CD4-positive, CD25-positive, alpha-beta regulatory T cell (primary cell): ENCODE data around the gene DTX3L. TPM values are rescaled to one million over a fixed set of nuclear protein-coding genes. Genes with fewer than 3 reads are reported as not detected.
A peak's percentile ranks its signal among the peaks of the same experiment; 100 is the strongest.

ENCODE experiments used
- ATAC-seq, 2 donors: fragments of 150-1000 bp; cut with Tn5 transposase; one replicate each; pipeline ENCODE4 v1.10.0; 2021; ENCODE audit warnings: low read depth in 2 of 2, moderate number of reproducible peaks in 2 of 2, moderate library complexity in 1 of 2
- DNase-seq, 3 donors: peaks; one replicate each; pipeline versions ENCODE4 v3.0.0 to v3.0.0-alpha.2; 2012 to 2022; ENCODE audit warnings: mixed read lengths in 1 of 3
- H3K27ac ChIP-seq: one replicate; pipeline ENCODE4 v1.7.0; 2013; ENCODE audit warnings: mild to moderate bottlenecking, low read length; ENCODE audit not compliant: insufficient read depth, poor library complexity, severe bottlenecking
- H3K27me3 ChIP-seq: one replicate; pipeline ENCODE4 v1.7.0; 2013; ENCODE audit warnings: low read length; ENCODE audit not compliant: control insufficient read depth, insufficient read depth
- H3K36me3 ChIP-seq: one replicate; pipeline ENCODE4 v1.7.0; 2013; ENCODE audit warnings: mild to moderate bottlenecking, low read length, moderate library complexity; ENCODE audit not compliant: control insufficient read depth, insufficient read depth
- H3K4me1 ChIP-seq: 2 replicates; pipeline ENCODE4 v1.7.0; 2013; ENCODE audit warnings: mild to moderate bottlenecking, low read length; ENCODE audit not compliant: insufficient read depth, control insufficient read depth, poor library complexity, severe bottlenecking
- H3K4me3 ChIP-seq: one replicate; pipeline ENCODE4 v1.7.0; 2013; ENCODE audit warnings: low read depth, mild to moderate bottlenecking, low read length, moderate library complexity
- H3K9me3 ChIP-seq, 2 experiments: 1 replicate in 1 of 2; 2 replicates in 1 of 2; pipeline ENCODE4 v1.7.0; 2013; ENCODE audit warnings: low read length in 2 of 2, mild to moderate bottlenecking in 1 of 2, moderate library complexity in 1 of 2; ENCODE audit not compliant: control insufficient read depth in 2 of 2
- H3K27ac Mint-ChIP-seq, 3 donors: one replicate each; pipeline ENCODE4 v1.8.0; 2020 to 2022; ENCODE audit warnings: mild to moderate bottlenecking in 3 of 3, mixed read lengths in 3 of 3, moderate library complexity in 2 of 3
- H3K27me3 Mint-ChIP-seq: one replicate; pipeline ENCODE4 v1.8.0; 2022; ENCODE audit warnings: mild to moderate bottlenecking, mixed read lengths
- H3K36me3 Mint-ChIP-seq: one replicate; pipeline ENCODE4 v1.8.0; 2020; ENCODE audit warnings: mixed read lengths
- H3K4me1 Mint-ChIP-seq, 4 donors: one replicate each; pipeline ENCODE4 v1.8.0; 2020 to 2022; ENCODE audit warnings: mixed read lengths in 4 of 4, mild to moderate bottlenecking in 1 of 4
- H3K4me3 Mint-ChIP-seq, 4 donors: one replicate each; pipeline ENCODE4 v1.8.0; 2020 to 2022; ENCODE audit warnings: mild to moderate bottlenecking in 4 of 4, mixed read lengths in 4 of 4, moderate library complexity in 3 of 4
- H3K9me3 Mint-ChIP-seq, 7 donors: one replicate each; pipeline ENCODE4 v1.8.0; 2020 to 2022; ENCODE audit warnings: mixed read lengths in 7 of 7, mild to moderate bottlenecking in 3 of 7, moderate library complexity in 2 of 7
- polyA plus RNA-seq, 4 donors: library from polyadenylated mRNA; unstranded; fragments of 300-500 nt; fragmentation: Illumina TruSeq; gene quantifications; one replicate each; pipeline ENCODE4 v1.2.3, GENCODE V29; 2021
- total RNA-seq: library from RNA; stranded (reverse); gene quantifications from one replicate; pipeline ENCODE4 v1.2.3, GENCODE V29; 2022

Gene DTX3L
- total and polyA plus RNA-seq, 5 donors from 2014 or later: 25.9 to 48.0 (median 29.7) TPM

- H3K4me1 Mint-ChIP-seq: peaks cover 23 to 68% (median 46%) of the 10 kb centered on the region in 4 donors
- ATAC-seq: no peak
- peaks cover 18% of the 10 kb centered on the region for H3K36me3 Mint-ChIP-seq
Observed at GRCh38 chr3:122578069-122578740, 14.1 kb downstream of the DTX3L start.

GRCh38 chr3:122580470-122580869, 16.3 kb downstream of the DTX3L start:
- H3K27me3 ChIP-seq: no peaks in the 10 kb centered on the region
- no peak for ATAC-seq
- peak overlapping the region; percentile 38 for H3K4me3 ChIP-seq
- Mint-ChIP-seq H3K4me1 (peaks cover 21 to 67% (median 46%) of the 10 kb centered on the region in 4 donors), H3K36me3 (peaks cover 33% of the 10 kb centered on the region), H3K4me3 (peak overlapping the region in 2 of 4 donors; percentile 38 to 93), H3K27ac (no peak overlapping the region), H3K9me3 (peaks cover 4 to 26% (median 7%) of the 10 kb centered on the region in 7 donors), H3K27me3 (peaks cover 4% of the 10 kb centered on the region)
- H3K9me3 ChIP-seq: peaks cover 16 to 24% of the 10 kb centered on the region in 2 experiments
- H3K4me1 ChIP-seq: peaks cover 22% of the 10 kb centered on the region
- no peak for DNase-seq
- H3K27ac ChIP-seq: no peak overlapping the region
- H3K36me3 ChIP-seq: peaks cover 24% of the 10 kb centered on the region

More at GRCh38 chr3:122578069-122578740, 14.1 kb downstream of the DTX3L start:
- Histone ChIP-seq H3K4me1 (peaks cover 22% of the 10 kb centered on the region), H3K9me3 (peaks cover 16 to 20% of the 10 kb centered on the region in 2 experiments), H3K36me3 (peaks cover 17% of the 10 kb centered on the region), H3K4me3 (peak overlapping the region; percentile 89), H3K27ac (peak overlapping the region; percentile 74), H3K27me3 (no peaks in the 10 kb centered on the region)
- peak in 1 of 3 donors; percentile 19 for DNase-seq
- peaks cover 3 to 18% (median 4%) of the 10 kb centered on the region in 7 donors for H3K9me3 Mint-ChIP-seq
- H3K27me3 Mint-ChIP-seq: peaks cover 4% of the 10 kb centered on the region
- peak overlapping the region; percentile 82 to 100 (median 98) for H3K27ac Mint-ChIP-seq
- peak overlapping the region; percentile 93 to 100 (median 99) for H3K4me3 Mint-ChIP-seq

GRCh38 chr3:122581622-122582021, 17.5 kb downstream of the DTX3L start:
- H3K36me3 ChIP-seq: peaks cover 26% of the 10 kb centered on the region
- peaks cover 16 to 24% of the 10 kb centered on the region in 2 experiments for H3K9me3 ChIP-seq
- H3K36me3 Mint-ChIP-seq: peaks cover 36% of the 10 kb centered on the region
- peak overlapping the region in 1 of 4 donors; percentile 45 for H3K4me3 Mint-ChIP-seq
- H3K27me3 ChIP-seq: no peaks in the 10 kb centered on the region
- ATAC-seq (no peak), DNase-seq (no peak)
- H3K4me1 ChIP-seq: peaks cover 13% of the 10 kb centered on the region
- peaks cover 17 to 66% (median 43%) of the 10 kb centered on the region in 4 donors for H3K4me1 Mint-ChIP-seq
- H3K27ac Mint-ChIP-seq: peak overlapping the region in 1 of 3 donors; percentile 33
- H3K4me3 ChIP-seq: no peak overlapping the region
- H3K27me3 Mint-ChIP-seq: peaks cover 4% of the 10 kb centered on the region
- no peak overlapping the region for H3K27ac ChIP-seq
- H3K9me3 Mint-ChIP-seq: peaks cover 4 to 26% (median 7%) of the 10 kb centered on the region in 7 donors

GRCh38 chr3:122582390-122582789, 18.3 kb downstream of the DTX3L start:
- Histone ChIP-seq H3K27me3 (no peaks in the 10 kb centered on the region), H3K27ac (no peak overlapping the region), H3K4me1 (peaks cover 5% of the 10 kb centered on the region), H3K9me3 (peaks cover 16 to 24% of the 10 kb centered on the region in 2 experiments), H3K4me3 (no peak overlapping the region), H3K36me3 (peaks cover 26% of the 10 kb centered on the region)
- peaks cover 4% of the 10 kb centered on the region for H3K27me3 Mint-ChIP-seq
- peaks cover 18 to 63% (median 43%) of the 10 kb centered on the region in 4 donors for H3K4me1 Mint-ChIP-seq
- peak overlapping the region in 1 of 4 donors; percentile 44 for H3K4me3 Mint-ChIP-seq
- H3K9me3 Mint-ChIP-seq: peaks cover 4 to 26% (median 7%) of the 10 kb centered on the region in 7 donors
- peaks cover 36% of the 10 kb centered on the region for H3K36me3 Mint-ChIP-seq
- H3K27ac Mint-ChIP-seq: peak overlapping the region in 1 of 3 donors; percentile 61
- ATAC-seq: no peak
- no peak for DNase-seq

- Mint-ChIP-seq H3K4me3 (no peak overlapping the region), H3K27ac (no peak overlapping the region), H3K27me3 (peaks cover 4% of the 10 kb centered on the region), H3K4me1 (peaks cover 14 to 45% (median 26%) of the 10 kb centered on the region in 4 donors), H3K36me3 (peaks cover 42% of the 10 kb centered on the region), H3K9me3 (peaks cover 4 to 26% (median 7%) of the 10 kb centered on the region in 7 donors)
- no peak for ATAC-seq
- H3K4me3 ChIP-seq: no peak overlapping the region
- H3K9me3 ChIP-seq: peaks cover 16 to 23% of the 10 kb centered on the region in 2 experiments
- H3K27ac ChIP-seq: no peak overlapping the region
- no peaks in the 10 kb centered on the region for H3K4me1 ChIP-seq
- no peak for DNase-seq
- H3K36me3 ChIP-seq: peaks cover 30% of the 10 kb centered on the region
- no peaks in the 10 kb centered on the region for H3K27me3 ChIP-seq
Observed at GRCh38 chr3:122586098-122586497, 22.0 kb downstream of the DTX3L start.

GRCh38 chr3:122586773-122587485, 22.8 kb downstream of the DTX3L start:
- peaks cover 9 to 41% (median 22%) of the 10 kb centered on the region in 4 donors for H3K4me1 Mint-ChIP-seq
- peaks cover 0 to 18% (median 3%) of the 10 kb centered on the region in 7 donors for H3K9me3 Mint-ChIP-seq

GRCh38 chr3:122587572-122587971, 23.4 kb downstream of the DTX3L start:
- Mint-ChIP-seq H3K36me3 (peaks cover 38% of the 10 kb centered on the region), H3K4me3 (no peak overlapping the region), H3K4me1 (peaks cover 9 to 43% (median 23%) of the 10 kb centered on the region in 4 donors), H3K27ac (peak overlapping the region in 2 of 3 donors; percentile 44 to 69), H3K27me3 (peaks cover 3% of the 10 kb centered on the region), H3K9me3 (peaks cover 0 to 12% (median 2%) of the 10 kb centered on the region in 7 donors)
- peaks cover 22% of the 10 kb centered on the region for H3K36me3 ChIP-seq
- ATAC-seq (no peak), DNase-seq (no peak)
- no peaks in the 10 kb centered on the region for H3K4me1 ChIP-seq
- no peaks in the 10 kb centered on the region for H3K27me3 ChIP-seq
- peaks cover 1 to 8% of the 10 kb centered on the region in 2 experiments for H3K9me3 ChIP-seq
- H3K4me3 ChIP-seq: no peak overlapping the region
- H3K27ac ChIP-seq: no peak overlapping the region

More at GRCh38 chr3:122586773-122587485, 22.8 kb downstream of the DTX3L start:
- ATAC-seq (no peak), DNase-seq (no peak)
- H3K4me3 ChIP-seq: no peak overlapping the region
- peaks cover 27% of the 10 kb centered on the region for H3K36me3 ChIP-seq
- H3K9me3 ChIP-seq: peaks cover 8 to 14% of the 10 kb centered on the region in 2 experiments
- no peak overlapping the region for H3K27ac ChIP-seq
- no peaks in the 10 kb centered on the region for H3K4me1 ChIP-seq
- H3K27ac Mint-ChIP-seq: peak overlapping the region in 2 of 3 donors; percentile 12 to 72
- H3K36me3 Mint-ChIP-seq: peaks cover 37% of the 10 kb centered on the region
- no peaks in the 10 kb centered on the region for H3K27me3 ChIP-seq
- H3K4me3 Mint-ChIP-seq: no peak overlapping the region
- H3K27me3 Mint-ChIP-seq: peaks cover 4% of the 10 kb centered on the region
